ENCODE measurements around the gene DACT1.

GRCh38 chr14:58637040-58637390 is 747 bp upstream of the DACT1 start:
- no peak for TF ChIP-seq CTCF (IDR thresholded peaks at IDR 0.05)
- no peak for TF ChIP-seq POLR2A (IDR thresholded peaks at IDR 0.05)
